ENCODE measurements around the gene C10orf71. TPM values are rescaled to one million over a fixed set of nuclear protein-coding genes. Genes with fewer than 3 reads are reported as not detected.

The C10orf71 gene
- total RNA-seq, 1 experiment from 2014 or later = not detected

- Histone ChIP-seq H3K79me2 (ENCODE audit: insufficient read depth, low read length) (no peaks in the 10 kb centered on the region), H3K27ac (ENCODE audit: low read depth, low read length) (no peak overlapping the region), H3K36me3 (ENCODE audit: control insufficient read depth in 1 of 2, insufficient read depth in 2 of 2, low read length in 2 of 2) (no peaks in the 10 kb centered on the region), H4K20me1 (ENCODE audit: insufficient read depth) (no peaks in the 10 kb centered on the region), H3K4me1 (ENCODE audit: control insufficient read depth in 1 of 2, insufficient read depth in 2 of 2, low read length in 2 of 2) (no peaks in the 10 kb centered on the region), H3K4me3 (replicated peaks in 1 of 2; ENCODE audit: low read depth in 1 of 2, low read length in 2 of 2) (no peak overlapping the region), H3K9ac (ENCODE audit: low read length) (no peak overlapping the region), H3K9me3 (ENCODE audit: control insufficient read depth in 1 of 2, insufficient read depth in 1 of 2, low read depth in 1 of 2, low read length in 2 of 2) (no peaks in the 10 kb centered on the region; a peak in 1 of 4 replicates), H3K4me2 (ENCODE audit: low read length) (no peak overlapping the region), H3K9me2 (ENCODE audit: insufficient read depth) (no peaks in the 10 kb centered on the region), H3K27me3 (ENCODE audit: insufficient read depth, low read length) (no peaks in the 10 kb centered on the region), H2AFZ (ENCODE audit: low read depth, low read length, poor library complexity, severe bottlenecking) (no peak overlapping the region)
- ChIA-PET CTCF (no interaction called here), POLR2A (no interaction called here), RAD21 (ENCODE audit: low non-redundant PET in 1 of 2, low total read pairs in 2 of 2, uncharacterized antibody in 2 of 2, unreplicated experiment in 2 of 2) (no interaction called here)
- no TSS peak for BruUV-seq (replicated peaks)
- intact Hi-C loops (cut with micrococcal nuclease) = no loop called here
- ATAC-seq = no peak
- TF ChIP-seq SRF (IDR thresholded peaks at IDR 0.05; ENCODE audit: low read depth) (no peak), EZH2phosphoT487 (IDR thresholded peaks at IDR 0.05; ENCODE audit: borderline replicate concordance) (no peak)
- TF ChIP-seq, protein P1, sequence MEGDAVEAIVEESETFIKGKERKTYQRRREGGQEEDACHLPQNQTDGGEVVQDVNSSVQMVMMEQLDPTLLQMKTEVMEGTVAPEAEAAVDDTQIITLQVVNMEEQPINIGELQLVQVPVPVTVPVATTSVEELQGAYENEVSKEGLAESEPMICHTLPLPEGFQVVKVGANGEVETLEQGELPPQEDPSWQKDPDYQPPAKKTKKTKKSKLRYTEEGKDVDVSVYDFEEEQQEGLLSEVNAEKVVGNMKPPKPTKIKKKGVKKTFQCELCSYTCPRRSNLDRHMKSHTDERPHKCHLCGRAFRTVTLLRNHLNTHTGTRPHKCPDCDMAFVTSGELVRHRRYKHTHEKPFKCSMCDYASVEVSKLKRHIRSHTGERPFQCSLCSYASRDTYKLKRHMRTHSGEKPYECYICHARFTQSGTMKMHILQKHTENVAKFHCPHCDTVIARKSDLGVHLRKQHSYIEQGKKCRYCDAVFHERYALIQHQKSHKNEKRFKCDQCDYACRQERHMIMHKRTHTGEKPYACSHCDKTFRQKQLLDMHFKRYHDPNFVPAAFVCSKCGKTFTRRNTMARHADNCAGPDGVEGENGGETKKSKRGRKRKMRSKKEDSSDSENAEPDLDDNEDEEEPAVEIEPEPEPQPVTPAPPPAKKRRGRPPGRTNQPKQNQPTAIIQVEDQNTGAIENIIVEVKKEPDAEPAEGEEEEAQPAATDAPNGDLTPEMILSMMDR (IDR thresholded peaks at IDR 0.05 in 2 of 3, conservative IDR thresholded peaks at IDR 0.05 in 1 of 3; ENCODE audit: borderline replicate concordance in 1 of 3, insufficient read depth in 1 of 3, low read depth in 2 of 3, low read length in 2 of 3) = no peak
- no peak for DNase-seq (ENCODE audit: low read depth, low spot score)
Measured at GRCh38 chr10:49350138-49350537, 51.2 kb downstream of the C10orf71 start.

- ChIA-PET CTCF (no interaction called here), RAD21 (ENCODE audit: low non-redundant PET in 1 of 2, low total read pairs in 2 of 2, uncharacterized antibody in 2 of 2, unreplicated experiment in 2 of 2) (no interaction called here), POLR2A (no interaction called here)
- ATAC-seq (no peak), DNase-seq (ENCODE audit: low read depth, low spot score) (no peak)
- no TSS peak for BruUV-seq (replicated peaks)
- intact Hi-C loops (cut with micrococcal nuclease) = no loop called here
- Histone ChIP-seq H2AFZ (ENCODE audit: low read depth, low read length, poor library complexity, severe bottlenecking) (no peak overlapping the region), H3K4me1 (ENCODE audit: control insufficient read depth in 1 of 2, insufficient read depth in 2 of 2, low read length in 2 of 2) (no peaks in the 10 kb centered on the region), H3K9me3 (ENCODE audit: control insufficient read depth in 1 of 2, insufficient read depth in 1 of 2, low read depth in 1 of 2, low read length in 2 of 2) (no peaks in the 10 kb centered on the region; a peak in 1 of 4 replicates), H3K9ac (ENCODE audit: low read length) (no peak overlapping the region), H3K27me3 (ENCODE audit: insufficient read depth, low read length) (no peaks in the 10 kb centered on the region), H3K79me2 (ENCODE audit: insufficient read depth, low read length) (no peaks in the 10 kb centered on the region), H3K27ac (ENCODE audit: low read depth, low read length) (no peak overlapping the region), H3K4me3 (replicated peaks in 1 of 2; ENCODE audit: low read depth in 1 of 2, low read length in 2 of 2) (no peak overlapping the region), H4K20me1 (ENCODE audit: insufficient read depth) (no peaks in the 10 kb centered on the region), H3K9me2 (ENCODE audit: insufficient read depth) (no peaks in the 10 kb centered on the region), H3K36me3 (ENCODE audit: control insufficient read depth in 1 of 2, insufficient read depth in 2 of 2, low read length in 2 of 2) (no peaks in the 10 kb centered on the region), H3K4me2 (ENCODE audit: low read length) (no peak overlapping the region)
- TF ChIP-seq EZH2phosphoT487 (IDR thresholded peaks at IDR 0.05; ENCODE audit: borderline replicate concordance) (no peak), POLR2A (IDR thresholded peaks at IDR 0.05; ENCODE audit: borderline replicate concordance, extremely low read depth, insufficient read depth, insufficient read length) (no peak), ELF1 (IDR thresholded peaks at IDR 0.05; ENCODE audit: borderline replicate concordance, low read depth) (no peak), TCF7L2 (IDR thresholded peaks at IDR 0.05; ENCODE audit: borderline replicate concordance, extremely low read depth, insufficient read depth, insufficient read length) (no peak), SRF (IDR thresholded peaks at IDR 0.05; ENCODE audit: low read depth) (no peak), REST (IDR thresholded peaks at IDR 0.05; ENCODE audit: low read depth) (no peak), CEBPB (IDR thresholded peaks at IDR 0.05; ENCODE audit: low read depth) (no peak), SIN3A (IDR thresholded peaks at IDR 0.05; ENCODE audit: low read depth) (no peak)
- TF ChIP-seq, protein P1 (IDR thresholded peaks at IDR 0.05 in 2 of 3, conservative IDR thresholded peaks at IDR 0.05 in 1 of 3; ENCODE audit: borderline replicate concordance in 1 of 3, insufficient read depth in 1 of 3, low read depth in 2 of 3, low read length in 2 of 3) = no peak
Measured at GRCh38 chr10:49350846-49351532, 52.0 kb downstream of the C10orf71 start.

Data from HCT116 (cell line).